Spleen (tissue), 7 donors: ENCODE data around the gene LSM3.

Experiments used
- POLR2A ChIP-seq, 3 donors: fragments of 450-650 bp; IDR thresholded peaks; one replicate each; pipeline ENCODE4 v1.5.1; 2017; ENCODE audit warnings: antibody characterized with exemption in 3 of 3, mild to moderate bottlenecking in 1 of 3
- POLR2AphosphoS5 ChIP-seq, 3 donors: sonication (generic); formaldehyde crosslinking; IDR thresholded peaks; one replicate each; pipeline ENCODE4 v1.5.1; 2017; ENCODE audit warnings: antibody characterized with exemption in 3 of 3
- TF ChIP-seq, protein P1 (sequence below), 11 experiments: fragments of 200-600 bp in 7 of 11; fragments of 450-650 bp in 4 of 11; sonication (generic) in 4 of 11; IDR thresholded peaks in 8 of 11; conservative IDR thresholded peaks in 3 of 11; 1 replicate in 7 of 11; 2 replicates in 4 of 11; pipeline versions ENCODE4 v1.4.0 to v1.8.0; 2016 to 2021; ENCODE audit warnings: antibody characterized with exemption in 11 of 11, inconsistent platforms in 4 of 11, mild to moderate bottlenecking in 1 of 11
- donor health status: DM: no; HTN: no; CAD: no; lungs with moderate emphysema.
- donor health status: DM: no; HTN: no; CAD: no.
- donor health status: DM: no; HTN: no; CAD: no.

DNA sequence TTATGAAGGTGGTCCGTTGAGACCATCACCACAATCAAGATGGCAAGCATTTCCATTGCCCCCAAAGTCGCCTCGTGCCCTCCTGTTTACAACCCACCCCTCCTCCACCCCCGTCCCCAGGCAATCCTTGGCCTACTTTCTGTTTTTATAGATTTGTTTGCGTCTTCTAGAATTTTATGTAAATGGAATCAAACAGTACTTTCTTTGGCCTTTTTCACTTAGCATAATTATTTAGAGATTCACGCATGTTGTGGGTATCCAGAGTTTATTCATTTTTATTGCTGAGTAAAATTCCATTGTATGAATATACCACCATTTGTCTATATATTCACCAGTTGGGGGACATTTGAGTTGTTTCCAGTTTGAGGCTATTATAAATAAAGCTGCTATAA is 66.6 kb downstream of the LSM3 start:
- TF ChIP-seq, protein P1, sequence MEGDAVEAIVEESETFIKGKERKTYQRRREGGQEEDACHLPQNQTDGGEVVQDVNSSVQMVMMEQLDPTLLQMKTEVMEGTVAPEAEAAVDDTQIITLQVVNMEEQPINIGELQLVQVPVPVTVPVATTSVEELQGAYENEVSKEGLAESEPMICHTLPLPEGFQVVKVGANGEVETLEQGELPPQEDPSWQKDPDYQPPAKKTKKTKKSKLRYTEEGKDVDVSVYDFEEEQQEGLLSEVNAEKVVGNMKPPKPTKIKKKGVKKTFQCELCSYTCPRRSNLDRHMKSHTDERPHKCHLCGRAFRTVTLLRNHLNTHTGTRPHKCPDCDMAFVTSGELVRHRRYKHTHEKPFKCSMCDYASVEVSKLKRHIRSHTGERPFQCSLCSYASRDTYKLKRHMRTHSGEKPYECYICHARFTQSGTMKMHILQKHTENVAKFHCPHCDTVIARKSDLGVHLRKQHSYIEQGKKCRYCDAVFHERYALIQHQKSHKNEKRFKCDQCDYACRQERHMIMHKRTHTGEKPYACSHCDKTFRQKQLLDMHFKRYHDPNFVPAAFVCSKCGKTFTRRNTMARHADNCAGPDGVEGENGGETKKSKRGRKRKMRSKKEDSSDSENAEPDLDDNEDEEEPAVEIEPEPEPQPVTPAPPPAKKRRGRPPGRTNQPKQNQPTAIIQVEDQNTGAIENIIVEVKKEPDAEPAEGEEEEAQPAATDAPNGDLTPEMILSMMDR (IDR thresholded peaks at IDR 0.05 in 8 of 11, conservative IDR thresholded peaks at IDR 0.05 in 3 of 11), result no peak
- TF ChIP-seq POLR2A (IDR thresholded peaks at IDR 0.05), result no peak
- TF ChIP-seq POLR2AphosphoS5 (IDR thresholded peaks at IDR 0.05), result no peak
